Right renal cortex interstitium (tissue), 3 donors: ENCODE results near the gene BSCL2. TPM values are rescaled to one million over a fixed set of nuclear protein-coding genes. Genes with fewer than 3 reads are reported as not detected.
"Not testable (repeated sequence)": the region's sequence is repeated elsewhere in the genome, so short reads cannot be mapped to it uniquely, and the experiment has no call there.

Experiments used
- DNase-seq, 3 donors: peaks; one replicate each; pipeline ENCODE4 v3.0.0-alpha.2; 2013; ENCODE audit warnings: low read depth in 3 of 3, low spot score in 2 of 3
- polyA plus RNA-seq, 3 donors: library from polyadenylated mRNA; unstranded; fragments of 120-200 nt; gene quantifications; one replicate each; pipeline ENCODE4 v1.2.1, GENCODE V29; 2013; ENCODE audit not compliant: insufficient read length in 3 of 3

BSCL2 gene
- polyA plus RNA-seq, result 10 to 100 TPM; 65.2 to 74.4 (median 71.1) TPM

DNA sequence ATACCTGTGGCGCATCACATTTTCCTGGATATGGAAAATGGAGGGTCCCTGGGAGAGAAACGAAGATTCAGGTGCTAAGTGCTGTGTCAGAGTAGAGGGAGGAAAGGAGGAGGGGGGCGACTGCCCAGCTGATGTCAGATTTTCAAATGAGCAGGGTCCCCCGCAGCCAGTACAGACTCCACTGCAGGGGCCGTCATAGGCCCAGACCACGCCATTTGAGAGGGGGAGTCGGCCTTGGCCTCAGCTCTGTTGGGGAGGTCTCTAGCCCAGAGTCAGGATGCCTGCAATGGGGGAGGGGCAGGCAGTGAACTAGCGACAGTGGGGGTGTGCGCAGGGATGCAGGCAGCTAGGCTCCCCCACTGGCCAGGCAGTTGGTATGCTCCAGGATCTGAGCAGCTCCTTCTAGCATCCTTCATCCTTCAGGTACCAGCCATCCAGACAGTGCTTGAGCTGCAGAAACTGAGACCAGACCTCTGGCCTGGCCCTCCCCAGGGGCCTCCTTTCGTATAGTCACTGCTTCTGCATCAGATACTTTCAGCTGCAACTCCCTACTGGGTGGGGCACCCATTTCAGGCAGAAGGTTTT, at the start of gene BSCL2, which contains the start of gene GNG3:
Gene BSCL2, minus strand, starts transcription at position 148 of the 585 bp plus-strand sequence. CDS start 229 bp downstream, outside the sequence.
Gene GNG3, plus strand, starts transcription at position 400 of the 585 bp plus-strand sequence. CDS start 620 bp downstream, outside the sequence.
- DNase-seq, result peak in 1 of 3 donors; percentile 75

DNA sequence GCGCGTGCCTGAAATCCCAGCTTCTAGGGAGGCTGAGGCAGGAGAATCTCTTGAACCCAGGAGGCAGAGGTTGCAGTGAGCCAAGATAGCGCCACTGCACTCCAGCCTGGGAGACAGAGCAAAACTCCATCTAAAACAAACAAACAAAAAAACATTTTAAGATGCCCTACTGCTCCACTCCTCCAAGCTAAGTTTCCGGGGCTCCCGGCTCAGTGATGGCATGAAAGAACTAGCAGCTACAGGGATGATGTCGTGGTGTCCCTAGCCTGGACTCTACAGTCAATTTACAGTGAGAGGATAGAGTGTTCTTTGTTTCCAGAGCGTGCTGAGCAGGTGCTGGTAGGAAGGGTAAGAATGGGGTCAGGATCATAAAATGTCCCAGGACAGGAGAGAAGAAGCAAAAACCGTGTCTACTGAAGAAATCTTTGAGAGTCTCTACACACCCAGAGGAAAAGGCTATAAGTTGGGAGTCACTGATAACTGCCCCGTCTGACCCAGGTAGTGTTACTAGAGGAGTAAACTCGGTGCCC, 47.9 kb upstream of the BSCL2 start:
- DNase-seq, result no peak

DNA sequence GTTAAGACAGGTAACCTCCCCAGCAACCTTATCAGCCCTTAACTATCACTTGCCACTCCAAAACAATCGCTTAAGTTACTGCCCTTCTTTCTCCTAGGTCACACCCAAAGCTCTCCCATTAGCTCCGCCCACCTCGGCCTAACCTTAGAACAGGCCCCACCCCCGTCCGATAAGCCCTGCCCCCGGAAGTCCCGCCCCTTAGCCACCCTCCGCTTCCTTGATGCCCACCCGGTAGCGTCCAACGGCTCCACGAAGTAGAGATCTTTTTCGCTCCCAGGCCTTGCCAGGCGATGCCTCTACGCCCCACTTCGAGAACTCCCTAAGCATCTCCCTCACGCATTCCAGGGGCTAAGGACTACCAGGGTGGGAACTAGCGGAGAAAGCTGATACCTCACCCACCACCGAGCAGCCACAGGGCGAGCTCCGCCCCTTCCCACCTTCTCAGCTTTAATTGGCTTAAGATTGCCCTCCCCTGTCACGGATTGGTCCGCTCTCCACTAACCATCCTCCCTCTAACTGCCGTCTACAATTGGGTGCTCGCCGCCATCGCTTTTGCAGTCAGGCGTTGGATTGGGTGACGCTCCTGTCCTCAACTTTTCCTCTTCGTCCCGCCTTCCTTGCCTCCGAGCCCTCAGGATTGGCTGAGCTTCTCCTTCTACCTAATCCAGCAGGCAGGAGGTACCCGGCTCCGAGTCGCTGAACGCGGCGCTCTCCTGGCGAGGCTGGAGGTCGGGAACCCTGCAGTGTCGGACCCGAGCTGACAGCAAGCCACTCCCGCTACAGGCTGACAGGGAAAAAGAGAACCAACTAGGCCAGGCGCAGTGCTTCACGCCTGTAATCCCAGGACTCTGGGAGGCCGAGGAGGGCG, 46.7 kb upstream of the BSCL2 start, which contains the start of gene ZBTB3:
Gene ZBTB3, minus strand, starts transcription at position 425 of the 868 bp plus-strand sequence. CDS start 496 bp downstream, outside the sequence.
- DNase-seq, result peak; percentile 95 to 97 (median 96)

DNA sequence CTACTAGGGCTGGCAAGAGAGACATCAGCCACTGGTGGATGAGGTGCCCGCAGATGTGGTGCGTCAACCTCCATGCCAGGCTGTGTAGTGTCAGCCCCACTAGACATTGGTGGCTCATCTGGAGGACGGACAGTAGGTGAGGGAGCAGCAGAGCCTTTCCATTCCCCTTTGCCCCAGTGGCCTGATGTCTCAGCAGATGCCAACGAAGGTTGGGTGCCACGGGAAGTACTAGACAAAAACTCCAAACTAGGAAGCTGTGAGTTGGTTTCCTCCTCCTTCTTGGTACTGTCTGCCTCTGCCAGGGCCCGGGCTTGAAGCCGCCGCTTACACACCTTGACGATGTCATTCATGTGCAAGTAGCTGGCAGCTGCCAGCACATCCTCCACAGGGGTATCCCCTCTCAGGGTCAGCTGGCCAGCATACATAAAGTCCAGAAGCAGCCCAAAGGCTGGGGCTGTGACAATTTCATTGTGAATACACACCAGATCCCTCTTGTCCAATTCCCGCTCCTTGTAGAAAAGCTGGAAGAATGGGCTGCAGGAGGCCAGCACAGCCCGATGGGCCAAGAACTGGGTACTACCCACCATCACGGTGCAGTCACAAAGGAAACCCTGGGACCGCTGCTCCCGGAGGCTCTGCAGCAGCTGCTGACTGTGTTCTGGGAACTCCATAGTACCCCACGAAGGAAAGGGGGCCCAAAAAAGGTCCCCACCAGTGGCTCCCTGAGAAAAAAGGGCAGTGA, 45.9 kb upstream of the BSCL2 start:
- DNase-seq, result no peak

DNA sequence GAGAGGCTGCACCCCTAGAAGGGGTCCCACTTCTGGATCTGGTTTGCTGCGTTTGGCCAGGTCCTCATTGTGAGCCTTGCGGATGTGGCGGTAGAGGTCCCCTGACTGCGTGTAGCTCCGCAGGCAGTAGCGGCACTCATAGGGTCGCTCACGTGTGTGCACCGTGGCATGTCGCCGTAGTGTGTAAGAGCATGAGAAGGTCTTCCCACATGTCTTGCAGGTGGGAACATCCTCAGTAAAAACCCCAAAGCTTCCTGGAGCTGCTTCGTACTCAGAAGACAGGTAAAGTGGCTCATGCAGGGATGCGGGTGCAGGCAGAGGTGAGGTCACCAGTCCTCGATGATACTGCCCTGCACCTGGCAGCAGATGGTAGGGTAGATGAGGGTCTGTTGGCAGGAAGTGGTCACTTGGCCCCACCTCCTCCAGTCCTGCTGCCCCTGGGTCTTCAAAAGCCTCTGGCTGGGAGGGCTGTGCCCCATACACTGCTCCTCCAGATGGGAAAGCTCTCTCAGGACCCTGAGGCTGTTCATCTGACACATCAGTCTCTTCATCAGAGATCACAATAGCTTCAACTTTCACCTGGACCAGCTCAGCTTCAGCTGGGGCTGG, 45.1 kb upstream of the BSCL2 start:
- DNase-seq, result no peak

DNA sequence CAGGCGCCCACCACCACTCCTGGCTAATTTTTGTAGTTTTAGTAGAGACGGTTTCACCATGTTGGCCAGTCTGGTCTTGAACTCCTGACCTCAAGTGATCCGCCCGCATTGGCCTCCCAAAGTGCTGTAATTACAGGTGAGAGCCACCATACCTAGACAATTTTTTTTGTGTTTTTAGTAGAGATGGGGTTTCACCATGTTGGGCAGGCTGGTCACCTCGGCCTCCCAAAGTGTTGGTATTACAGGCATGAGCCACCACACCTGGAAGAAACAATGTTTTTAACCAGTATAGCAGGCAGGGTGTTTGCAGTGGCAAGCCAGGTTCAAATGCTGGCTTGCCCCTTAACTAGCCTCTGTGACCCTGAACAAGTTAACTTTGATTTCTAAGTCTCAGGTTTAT, 42.7 kb upstream of the BSCL2 start:
- DNase-seq, result not testable (repeated sequence)

DNA sequence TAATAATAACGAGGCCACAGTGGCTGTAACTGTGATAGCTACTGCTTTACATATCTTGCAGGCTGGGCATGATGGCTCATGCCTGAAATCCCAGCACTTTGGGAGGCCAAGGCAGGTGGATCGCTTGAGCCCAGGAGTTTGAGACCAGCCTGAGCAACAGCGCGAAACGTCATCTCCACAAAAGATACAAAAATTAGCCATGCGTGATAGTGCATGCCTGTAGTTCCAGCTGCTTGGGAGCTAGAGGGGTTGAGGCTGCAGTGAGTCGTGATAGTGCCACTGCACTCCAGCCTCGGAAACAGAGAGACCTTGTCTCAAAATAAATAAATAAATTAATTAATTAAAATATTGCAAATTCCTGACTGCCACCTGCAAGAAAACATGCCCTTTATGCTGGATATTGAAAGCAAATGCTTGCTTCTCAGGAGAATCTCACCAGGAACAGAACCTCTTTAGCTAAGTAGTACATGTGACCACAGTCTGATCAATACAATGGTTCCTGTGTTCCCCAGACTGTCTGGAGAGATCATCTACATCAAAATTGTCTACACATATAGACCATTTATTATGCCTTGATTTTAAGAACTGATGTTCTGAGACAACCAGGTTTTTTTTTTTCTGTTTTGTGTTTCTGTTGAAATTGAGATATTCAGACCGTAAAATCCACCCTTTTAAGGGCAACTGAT, 40.4 kb upstream of the BSCL2 start:
- no peak for DNase-seq

DNA sequence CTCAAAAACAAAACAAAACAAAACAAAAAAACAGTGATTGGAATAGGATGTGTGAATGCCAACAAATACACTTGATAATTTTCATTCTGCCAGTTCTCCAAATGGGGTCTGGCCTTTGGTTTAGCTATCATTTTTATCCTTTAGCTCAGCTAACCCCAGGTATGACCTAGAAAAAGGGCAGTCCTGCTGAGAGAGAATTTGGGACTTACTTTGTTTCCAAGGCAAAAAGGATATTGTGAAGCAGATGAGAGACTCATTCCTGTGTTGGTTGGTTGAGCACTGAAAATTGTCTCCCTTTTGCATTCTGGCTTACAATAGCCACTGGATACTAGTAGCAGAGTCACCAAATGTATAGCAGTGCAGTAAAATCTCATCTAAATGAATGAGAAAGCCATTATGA, 30.0 kb upstream of the BSCL2 start:
- no peak for DNase-seq

DNA sequence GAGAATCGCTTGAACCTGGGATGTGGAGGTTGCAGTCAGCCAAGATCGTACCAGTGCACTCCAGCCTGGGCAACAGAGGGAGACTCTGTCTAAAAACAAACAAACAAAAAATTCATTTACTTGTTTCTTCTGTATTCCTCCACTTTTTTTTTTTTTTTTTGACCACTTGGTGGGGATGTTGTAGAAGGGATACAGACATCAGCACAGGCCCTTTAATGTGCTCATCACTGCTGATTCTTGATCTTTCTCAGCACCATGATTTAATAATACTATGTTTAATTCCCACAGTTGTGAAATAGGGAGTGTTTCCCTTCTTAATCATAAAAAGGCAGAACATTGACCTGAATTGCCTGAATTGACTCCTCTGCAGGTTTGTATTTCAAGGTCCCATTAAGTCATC, 25.6 kb upstream of the BSCL2 start:
- no peak for DNase-seq

DNA sequence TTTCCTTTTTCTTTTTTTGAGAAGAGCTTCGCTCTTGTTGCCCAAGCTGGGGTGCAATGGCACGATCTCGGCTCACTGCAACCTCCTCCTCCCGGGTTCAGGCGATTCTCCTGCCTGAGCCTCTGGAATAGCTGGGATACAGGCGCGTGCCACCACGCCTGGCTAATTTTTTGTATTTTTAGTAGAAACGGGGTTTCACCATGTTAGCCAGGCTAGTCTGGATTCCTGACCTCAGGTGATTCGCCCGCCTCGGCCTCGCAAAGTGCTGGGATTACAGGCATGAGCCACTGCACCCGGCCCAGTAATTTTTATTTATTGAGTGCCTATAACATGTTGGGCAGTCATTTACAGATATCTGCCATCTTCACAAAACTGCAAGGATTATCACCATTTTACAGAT, 22.9 kb upstream of the BSCL2 start:
- not testable (repeated sequence) for DNase-seq

DNA sequence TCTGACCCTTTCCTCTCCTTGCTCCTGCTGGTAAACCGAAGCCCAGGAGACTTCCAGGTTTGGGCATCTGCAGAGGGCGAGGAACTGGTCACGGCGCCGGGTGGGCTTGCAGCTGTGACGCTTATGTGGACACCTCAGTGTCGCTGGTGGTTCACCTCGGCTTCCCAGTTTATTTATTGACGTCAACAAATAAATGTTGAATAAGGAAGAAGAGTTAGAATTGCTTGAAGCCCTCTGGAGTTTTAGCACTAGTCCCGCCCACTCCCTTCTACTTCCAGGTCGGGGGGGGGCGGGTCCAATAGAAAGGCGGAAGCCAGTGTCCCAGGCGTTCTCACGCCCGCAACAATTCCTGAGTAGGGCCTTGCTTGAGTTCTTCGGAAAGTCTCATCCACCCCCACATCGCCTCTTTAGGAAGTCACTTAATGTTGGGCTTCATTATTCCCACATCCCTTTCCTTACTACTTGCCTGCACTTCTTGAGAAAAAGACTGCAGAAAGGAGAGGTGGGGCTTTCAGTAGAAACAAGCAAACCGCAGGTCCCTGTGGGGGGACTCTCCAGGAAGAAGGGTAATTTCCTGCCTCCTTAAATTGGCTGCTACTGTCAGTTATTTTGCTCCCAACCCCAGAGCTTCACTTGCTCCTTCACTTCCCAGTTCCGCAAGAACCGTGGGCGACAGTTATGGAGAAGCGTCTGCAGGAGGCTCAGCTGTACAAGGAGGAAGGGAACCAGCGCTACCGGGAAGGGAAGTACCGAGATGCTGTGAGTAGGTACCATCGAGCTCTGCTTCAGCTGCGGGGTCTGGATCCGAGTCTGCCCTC, 21.2 kb upstream of the BSCL2 start, which contains the start of gene TTC9C:
Gene TTC9C, plus strand, starts transcription at position 316 of the 818 bp plus-strand sequence. Its CDS starts 363 bp downstream, at position 679.
- DNase-seq, result peak; percentile 70 to 81 (median 72)

DNA sequence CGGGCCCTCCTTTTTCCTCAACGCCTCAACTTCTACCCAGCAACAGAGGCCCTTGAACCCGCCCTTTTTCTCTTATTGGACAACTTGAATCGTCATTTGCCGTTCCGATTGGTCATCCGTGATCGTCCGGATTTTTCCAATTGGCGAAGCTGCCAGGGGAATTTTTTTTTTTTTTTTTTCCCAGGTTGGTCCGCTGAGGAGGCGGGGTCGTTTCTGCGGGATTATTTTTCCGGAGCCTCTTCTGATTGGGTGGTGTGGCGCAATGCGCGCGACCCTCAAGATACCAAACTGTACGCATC, 20.6 kb upstream of the BSCL2 start:
- DNase-seq, result peak in 2 of 3 donors; percentile 99

DNA sequence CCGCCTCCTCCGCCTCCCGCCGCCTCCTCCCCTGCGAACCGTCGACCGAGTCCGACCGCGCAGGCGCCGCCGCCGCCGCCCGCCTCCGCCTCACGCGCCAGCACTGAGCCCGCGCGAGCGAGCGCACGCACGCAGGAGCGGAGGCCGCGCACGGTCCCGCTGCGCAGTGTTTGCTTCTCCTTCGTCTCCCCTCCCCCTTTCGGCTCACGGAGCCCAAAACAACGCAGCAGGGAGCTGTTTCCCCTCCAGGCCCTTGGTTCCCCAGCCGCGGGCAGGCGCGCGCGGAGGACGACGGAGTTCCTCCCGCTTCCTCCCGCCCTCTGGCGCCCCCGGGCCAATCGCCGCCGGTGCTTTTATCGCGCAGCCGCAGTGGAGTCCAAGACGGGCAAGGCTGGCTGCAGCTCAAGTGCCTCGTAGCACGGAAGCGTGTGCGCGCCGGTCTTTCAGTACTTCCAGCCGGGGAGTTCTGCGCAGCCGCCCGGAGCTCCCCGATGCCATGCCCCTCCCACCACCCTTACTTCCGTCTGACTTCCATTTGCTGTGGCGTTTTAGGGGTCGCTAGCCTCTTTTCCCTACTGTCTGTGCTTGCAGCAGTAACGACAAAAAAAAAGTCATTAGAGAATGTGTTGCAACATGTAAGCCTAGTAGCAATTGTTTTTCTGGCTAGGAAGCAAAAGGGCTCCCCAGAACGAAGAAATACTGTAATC, 20.1 kb upstream of the BSCL2 start, which contains the start of gene HNRNPUL2:
Gene HNRNPUL2, minus strand, starts transcription at position 293 of the 707 bp plus-strand sequence. CDS start 301 bp downstream, outside the sequence.
- DNase-seq, result peak; percentile 97 to 100 (median 98)

DNA sequence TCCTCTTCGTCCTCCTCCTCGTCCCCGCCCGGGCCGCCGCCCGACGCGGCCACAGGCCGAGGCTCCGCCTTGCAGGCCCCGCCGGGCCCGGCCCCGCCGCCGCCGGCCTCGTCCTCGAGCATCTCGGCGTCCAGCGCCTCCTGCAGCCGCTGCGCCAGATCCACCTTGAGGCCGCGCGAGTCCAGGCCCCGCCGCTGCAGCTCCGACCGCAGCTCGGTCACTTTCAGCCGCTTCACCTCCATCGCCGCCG, 19.6 kb upstream of the BSCL2 start:
- no peak for DNase-seq

DNA sequence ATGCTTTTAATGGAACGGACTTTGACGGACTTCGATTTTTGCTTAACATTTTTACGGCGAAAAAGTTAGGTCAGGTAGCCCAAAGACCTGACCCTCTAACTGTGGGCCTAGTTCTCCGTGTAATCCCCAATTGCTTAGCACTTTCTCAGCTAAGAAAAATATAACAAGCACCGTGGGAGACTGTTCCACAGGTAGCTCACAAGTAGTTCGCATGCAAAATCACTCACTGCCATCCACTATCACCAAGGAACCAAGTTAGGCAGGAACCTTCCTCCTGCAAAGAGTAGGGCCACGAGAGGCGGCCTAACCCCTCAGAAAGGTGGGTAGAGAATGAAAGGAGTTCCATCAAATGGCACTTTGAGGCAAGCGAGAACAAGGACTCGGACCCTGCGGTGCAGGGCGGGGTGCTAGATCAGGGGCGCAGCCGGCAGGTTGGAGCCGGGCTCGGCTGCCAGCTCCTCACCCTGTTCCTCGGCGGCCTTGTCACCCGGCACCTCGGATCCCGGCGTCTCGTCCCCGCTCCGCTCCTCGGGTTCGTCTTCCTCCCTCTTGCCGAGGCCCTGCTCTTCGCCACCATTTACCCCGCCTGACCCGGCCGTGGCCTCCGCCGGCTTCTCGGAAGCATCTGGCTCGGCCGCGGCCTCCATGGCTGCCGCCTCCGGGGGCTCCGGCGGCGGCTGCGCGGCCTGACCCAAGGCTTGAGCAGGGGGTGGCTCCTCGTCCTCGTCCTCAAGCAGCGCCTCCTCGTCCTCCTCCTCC, 19.1 kb upstream of the BSCL2 start:
- DNase-seq, result no peak

DNA sequence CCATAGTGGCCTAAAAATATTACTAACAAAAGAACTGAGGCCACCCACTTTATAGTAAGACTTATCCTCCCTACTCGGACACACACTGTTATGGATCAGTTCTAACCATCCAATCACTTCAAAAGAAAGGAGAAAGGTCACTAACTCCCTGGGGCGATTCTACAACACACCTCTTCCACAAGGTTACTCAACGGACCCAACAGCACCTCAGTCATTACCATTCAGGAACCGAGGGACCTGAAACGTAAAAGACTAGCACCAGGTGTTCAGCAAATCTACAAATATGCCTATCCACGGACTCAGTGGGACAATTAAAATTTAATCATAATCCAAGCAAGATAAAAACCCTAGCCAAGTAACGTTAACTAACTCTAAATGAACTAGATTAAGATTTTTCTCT, 18.4 kb upstream of the BSCL2 start:
- no peak for DNase-seq

DNA sequence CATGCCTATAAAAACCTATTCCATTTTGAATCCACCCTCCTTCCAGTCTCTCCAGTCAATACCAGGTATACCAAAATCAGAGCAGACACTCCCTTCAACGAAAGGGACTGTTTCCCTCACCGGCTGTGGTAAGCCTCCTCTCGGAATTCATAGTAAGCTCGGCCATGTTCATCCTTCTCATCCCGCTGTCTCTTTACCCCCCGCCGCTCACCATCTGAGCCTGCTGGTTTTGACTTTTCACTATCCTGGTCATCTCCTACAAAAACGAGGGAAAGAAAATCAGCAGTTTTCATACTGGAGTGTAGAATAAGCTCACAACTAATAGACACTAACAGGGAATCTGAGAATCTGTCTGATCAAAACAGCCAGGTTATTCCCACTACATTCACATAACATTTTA, 16.9 kb upstream of the BSCL2 start:
- no peak for DNase-seq

DNA sequence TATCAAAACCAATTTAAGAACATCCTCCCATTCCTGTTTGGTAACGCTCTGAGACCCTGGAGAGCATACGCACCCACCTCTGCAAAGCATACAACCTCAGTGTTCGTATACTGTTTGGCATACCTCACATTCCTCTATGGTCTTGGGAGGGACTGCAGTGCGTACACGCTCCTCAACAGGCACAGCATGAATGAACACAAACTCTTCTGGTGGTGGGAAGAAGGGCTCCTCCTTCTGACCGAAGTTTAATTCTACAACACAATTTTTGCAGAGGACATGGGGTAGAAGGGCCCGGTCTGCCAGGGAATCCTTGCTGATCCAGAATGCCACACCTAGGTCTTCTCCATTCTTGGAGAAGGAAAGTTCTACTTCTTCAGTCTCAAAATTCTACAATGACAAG, 14.8 kb upstream of the BSCL2 start:
- DNase-seq, result no peak
